ENCODE measurements around the gene SHC2.

DNA sequence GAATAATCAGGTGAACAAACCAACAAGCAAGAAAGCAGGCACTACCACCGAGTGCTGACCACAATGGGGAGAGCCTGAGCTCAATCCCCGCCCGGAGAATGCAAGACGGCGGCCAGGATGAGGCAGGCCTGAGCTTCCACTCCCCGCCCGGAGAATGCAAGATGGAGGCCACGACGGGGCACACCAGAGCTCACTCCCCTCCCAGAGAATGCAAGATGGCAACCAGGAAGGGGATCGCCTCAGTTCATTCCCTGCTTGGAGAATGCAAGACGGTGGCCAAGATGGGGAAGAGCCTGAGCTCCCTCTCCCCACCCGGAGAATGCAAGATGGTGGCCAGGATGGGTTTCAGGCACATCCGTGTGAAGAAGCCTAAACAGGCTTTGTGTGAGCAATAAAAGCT is 91.6 kb downstream of the SHC2 start:
- TF ChIP-seq POLR2A (IDR thresholded peaks at IDR 0.05; ENCODE audit: low read depth, low read length) (no peak), POLR2AphosphoS5 (IDR thresholded peaks at IDR 0.05; ENCODE audit: low read depth, low read length) (no peak)

Data from GM12891 (cell line).